COLO829 (cell line): ENCODE measurements around the gene SKIC8.

Experiments
- DNase-seq: peaks from one replicate; pipeline ENCODE4 v3.0.0; 2012; ENCODE audit warnings: low spot score

The SKIC8 gene

DNA sequence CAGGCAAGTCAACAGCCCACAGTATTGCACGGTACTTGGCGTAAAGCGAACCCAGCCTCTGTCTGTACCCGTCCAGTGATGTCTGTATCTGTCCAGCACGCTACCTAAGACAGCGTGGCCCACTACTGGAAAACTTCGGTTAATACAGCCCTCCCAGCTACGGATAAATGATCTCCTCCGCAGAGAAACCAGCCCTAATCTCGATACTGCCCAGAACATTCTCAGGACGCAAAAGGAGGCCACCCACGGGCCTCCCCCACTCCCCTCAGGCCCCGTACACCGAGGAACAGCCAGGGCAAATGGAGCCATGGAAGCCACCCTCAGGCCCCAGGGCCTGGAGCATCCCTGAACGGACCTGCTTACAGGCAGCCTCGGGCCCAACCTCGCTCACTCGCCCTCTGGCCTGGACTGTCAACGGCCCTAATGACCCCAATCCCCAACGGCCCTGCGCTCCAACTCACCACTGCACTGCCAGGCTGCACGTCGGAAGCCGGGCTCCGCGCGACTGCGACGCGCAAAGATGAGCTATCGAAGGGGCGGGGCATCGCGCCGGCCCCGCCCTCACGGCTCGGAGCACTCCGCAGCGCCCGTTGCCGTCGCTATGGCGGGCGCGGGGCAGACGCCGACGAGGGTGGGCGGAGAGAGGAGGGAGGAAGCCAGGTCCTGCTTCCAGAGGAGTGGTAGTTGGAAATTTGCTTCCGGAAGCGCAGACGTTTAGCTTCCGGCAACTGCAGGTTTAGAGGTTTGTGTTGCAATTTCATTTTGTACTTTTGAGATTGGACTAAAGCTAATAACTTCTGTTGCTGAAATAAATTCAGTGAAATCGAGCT, at the start of gene SKIC8:
TSS of gene SKIC8 (minus strand) at position 509 of the 830 bp plus-strand sequence. CDS start 3,923 bp downstream, outside the sequence.
- DNase-seq = peak; percentile 89

DNA sequence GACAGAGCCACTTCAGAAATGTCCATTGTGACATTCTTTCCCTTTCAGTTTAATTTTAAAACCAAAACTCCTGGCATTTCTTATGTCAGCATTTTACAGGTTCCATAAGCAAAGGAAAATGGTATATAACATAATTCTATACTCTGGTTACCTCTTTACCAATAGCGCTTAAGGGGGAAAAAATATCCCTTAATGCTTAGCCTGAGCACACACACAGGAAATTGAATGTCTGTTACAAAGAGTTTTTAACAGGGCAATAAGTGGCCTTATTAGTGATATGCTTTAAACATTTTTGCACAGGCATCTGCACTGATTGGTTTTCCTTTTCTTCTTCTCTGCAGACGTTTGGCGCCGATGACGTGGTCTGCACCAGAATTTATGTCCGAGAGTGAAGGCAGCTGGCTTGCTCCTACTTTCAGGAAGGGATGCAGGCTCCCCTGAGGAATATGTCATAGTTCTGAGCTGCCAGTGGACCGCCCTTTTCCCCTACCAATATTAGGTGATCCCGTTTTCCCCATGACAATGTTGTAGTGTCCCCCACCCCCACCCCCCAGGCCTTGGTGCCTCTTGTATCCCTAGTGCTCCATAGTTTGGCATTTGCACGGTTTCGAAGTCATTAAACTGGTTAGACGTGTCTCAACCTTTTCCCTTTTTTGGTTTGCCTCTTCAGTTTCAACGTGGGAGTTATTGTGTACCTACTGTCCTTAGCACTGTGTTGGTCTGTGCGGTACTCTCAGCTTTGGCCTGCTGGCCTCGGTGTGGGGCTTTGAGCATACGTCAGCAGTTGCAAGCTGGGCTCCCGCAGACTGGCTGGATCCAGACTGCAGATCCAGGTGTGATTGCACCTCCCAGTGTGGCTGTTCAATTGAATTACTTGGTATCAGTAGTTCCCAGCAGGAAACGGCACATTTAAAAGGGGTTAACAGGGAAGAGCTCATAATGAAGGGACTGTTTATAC, 48.5 kb upstream of the SKIC8 start:
- DNase-seq = no peak

DNA sequence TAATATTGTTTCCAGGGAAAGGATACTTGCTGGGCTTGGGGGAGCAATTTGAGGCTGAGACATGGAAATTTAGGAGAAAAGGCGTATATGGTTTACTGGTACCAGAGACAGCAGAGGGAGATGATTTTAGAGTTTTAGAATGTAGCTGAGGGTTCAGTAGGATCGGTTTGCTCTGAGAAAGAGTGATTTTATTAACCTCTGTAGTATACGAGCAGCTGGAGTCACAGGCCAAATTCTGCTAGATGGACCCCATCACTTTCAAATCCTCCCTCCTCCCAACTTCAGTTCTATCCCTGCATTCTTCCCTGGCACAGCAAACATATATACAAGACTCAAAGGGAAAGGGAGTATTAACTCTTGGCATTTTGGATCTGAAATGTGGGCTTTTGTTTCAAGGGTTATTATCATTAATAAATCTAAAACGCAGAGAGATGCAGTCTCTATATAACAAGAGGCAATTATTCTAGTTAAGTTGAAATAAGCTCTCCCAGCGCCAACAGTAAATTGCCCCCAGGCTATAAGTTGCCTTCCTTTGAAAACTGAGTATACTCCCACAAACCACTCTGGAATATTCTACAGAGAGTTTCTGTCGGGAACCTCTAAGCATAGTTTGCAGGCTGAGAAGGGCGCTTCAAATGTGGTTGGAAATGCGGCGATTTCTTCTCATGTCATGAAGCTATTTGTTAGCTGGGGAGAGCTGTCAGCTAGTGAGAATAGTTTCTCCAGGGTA, 46.2 kb upstream of the SKIC8 start:
- DNase-seq = peak; percentile 49

DNA sequence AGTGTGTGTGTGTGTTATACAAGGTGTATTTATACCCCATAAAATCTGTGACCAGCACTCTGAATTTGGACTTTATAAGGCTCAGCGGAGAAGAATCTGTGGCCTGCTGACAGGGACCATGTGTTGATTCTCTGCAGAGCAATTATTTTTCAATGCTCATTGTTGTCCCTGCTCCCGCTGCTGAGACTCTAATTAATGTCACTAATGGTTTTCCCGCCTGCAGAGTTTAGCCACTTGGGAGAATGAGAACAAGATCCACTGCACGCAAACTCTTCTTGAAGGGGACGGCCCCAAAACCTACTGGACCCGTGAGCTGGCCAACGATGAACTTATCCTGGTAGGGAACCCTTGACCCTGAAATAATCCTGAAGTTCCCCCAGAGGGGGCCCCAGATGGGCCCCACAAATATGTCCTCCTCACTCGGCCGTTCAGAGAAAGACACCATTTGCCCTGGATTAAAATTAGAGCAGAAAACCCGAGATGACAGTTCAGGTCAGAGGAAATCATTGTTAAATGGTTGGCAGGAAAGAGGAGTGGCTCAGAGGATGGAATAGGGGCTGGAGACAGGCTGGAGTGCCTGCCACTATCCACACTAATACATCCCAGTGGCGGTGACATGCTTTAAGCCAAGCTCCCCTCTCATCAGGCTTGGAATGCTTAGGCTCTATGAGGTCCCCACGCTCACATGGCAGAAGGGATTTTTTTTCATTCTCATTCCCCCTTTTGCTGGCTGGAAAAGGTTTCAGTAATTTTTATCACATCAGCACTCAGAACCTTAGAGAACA, 44.1 kb upstream of the SKIC8 start:
- no peak for DNase-seq

DNA sequence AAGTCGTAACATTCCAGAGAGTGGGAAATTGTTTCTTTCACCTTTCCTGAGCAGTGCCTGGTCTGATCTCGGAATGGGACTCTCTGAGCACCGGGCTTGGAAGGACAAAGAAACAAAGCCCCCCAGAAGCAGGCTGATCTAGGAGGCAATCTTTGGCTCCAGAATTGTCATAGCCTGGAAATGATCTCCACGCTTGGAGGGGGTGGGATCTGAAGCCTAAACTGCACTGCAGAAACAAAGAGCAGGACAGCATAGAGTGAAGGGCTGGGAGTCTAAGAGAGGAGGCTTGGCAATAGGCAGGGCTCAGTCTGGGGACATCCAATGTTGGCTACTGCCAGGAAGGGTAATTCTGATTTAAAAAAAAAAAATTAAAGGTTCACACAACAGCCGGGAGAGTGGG, 42.6 kb upstream of the SKIC8 start:
- no peak for DNase-seq

DNA sequence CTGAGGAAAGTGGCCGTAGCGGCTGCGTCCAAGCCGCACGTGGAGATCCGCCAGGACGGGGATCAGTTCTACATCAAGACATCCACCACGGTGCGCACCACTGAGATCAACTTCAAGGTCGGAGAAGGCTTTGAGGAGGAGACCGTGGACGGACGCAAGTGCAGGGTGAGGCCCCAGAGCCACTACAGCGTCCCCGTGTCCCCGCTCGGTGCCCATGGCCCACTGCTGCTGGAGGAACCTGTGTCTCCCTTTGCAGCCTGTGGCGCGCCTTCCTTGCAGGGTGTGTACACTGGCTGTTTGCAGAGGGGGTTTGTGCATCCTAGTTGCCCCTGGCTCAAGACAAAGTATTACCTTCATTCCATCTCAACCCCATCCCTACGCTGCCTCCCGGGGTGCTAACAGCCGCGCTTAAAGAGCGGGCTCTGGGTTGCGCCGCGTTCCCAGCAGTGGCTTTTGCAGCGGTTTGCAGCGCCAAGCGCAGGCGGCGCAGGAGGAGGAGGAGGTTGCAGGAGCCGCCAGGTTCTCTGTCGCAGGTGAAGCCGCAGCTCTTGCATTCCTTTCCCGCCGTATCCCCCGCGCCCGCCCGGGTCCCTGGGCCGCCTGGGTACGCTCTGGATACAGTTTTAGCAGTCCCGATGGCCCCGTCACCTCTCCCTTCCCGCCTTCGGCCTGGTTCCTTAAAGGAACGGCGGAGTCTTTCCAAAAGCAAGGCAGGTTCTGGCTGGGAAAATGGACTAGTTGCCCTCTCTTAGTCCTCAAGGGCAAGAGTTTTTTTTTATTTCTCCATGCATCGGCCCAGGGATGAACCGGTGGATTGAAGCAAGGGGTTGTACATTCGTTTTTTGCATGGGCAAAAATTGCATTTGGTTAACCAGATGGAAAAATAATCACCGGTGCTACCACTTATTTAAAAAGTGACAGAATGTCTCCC, 41.9 kb upstream of the SKIC8 start:
- DNase-seq = no peak

DNA sequence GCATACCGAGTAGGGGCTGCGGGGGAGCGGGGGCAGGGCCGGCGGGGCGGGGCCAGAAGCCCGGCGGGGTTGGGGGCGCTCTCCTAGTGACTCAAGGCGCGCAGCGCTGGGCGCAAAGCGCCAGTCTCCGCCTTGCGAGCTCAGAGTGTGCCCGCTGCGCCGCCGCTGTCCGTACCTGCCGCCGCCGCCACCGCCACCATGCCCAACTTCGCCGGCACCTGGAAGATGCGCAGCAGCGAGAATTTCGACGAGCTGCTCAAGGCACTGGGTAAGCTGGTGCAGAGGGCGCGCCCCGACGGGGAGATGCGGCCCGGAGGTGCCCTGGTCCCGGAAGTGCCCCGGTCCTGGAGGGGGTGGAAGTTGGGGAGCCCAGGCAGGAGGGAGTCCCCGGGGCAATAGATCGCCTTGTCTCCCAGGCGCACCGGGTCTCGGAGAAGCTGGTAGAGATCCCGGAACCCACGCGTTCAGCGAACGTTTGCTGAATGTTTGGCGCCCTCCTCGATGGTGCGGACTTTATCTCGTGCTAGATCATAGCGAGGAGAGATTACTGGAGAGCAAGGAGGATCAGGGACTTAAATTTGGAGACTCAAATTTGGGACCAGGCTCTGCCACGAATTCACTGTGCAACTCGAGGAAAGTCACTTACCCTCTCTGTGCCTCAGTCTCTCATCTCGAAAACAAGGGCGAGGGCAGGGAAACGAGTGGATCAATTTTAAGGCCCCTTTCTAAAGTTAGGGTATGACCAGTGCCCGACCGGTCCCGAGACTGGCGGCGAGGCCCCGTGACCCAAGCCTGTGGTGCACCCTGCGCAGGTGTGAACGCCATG, 41.0 kb upstream of the SKIC8 start, which contains the start of gene CRABP1:
TSS of gene CRABP1 (plus strand) at position 123 of the 826 bp plus-strand sequence. CDS start at position 199, 76 bp downstream.
- no peak for DNase-seq

DNA sequence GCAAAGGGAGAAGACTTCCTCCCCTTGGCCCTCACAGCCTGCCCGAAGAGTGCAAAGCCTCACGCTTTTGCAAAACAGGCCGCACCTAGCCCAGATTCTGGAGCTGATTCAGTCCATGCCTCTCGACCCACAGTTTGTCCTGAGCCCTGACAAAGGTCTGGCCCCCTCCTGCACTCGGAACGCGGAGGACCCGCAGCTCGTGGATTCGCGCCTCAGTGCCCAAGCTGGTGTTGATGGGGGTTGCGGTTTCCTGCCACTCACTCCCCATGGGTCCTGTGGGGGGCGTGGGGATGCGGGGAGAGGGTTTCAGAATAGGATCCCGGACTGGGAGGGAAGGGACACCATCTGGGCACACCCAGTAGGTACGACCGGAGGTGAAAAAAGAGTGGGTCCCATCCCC, 40.1 kb upstream of the SKIC8 start:
- DNase-seq = no peak

DNA sequence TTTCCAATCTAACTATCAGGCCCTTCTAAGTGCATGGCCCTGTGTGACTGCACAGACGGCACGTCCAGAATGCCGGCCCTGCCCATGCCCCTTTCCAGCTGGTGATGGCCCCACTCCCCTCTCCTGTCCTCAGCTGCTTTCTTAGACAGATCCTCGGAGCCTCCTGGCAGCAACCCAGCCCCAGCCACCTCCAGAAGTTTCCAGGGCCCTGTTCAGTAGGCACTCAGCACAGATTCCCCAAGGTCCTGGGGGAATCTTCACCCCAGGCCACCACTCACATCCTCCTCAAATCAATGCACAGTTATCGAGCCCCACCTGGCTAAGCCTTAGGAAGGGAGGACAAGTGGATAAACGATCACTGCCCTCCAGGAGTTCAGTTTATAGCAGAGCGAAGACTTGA, 39.4 kb upstream of the SKIC8 start:
- no peak for DNase-seq

DNA sequence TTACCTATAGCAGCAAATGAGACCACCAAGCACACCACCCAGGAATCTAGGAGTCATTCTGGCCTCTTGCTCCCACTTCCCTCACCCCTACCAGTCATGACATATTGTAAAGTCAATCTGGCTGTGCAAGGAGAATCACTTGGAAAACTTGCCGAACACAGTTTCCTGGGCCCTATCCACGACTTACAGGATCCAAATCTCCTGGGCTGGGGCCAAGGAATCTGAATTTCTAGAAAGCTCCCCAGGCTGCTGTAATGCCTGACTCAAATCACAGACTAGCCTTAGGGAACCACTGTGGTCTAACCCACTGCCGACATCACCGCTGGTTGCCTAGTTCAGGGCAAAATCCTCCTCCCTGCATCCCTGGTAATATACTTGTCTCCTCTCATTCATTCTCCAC, 36.6 kb upstream of the SKIC8 start:
- no peak for DNase-seq

DNA sequence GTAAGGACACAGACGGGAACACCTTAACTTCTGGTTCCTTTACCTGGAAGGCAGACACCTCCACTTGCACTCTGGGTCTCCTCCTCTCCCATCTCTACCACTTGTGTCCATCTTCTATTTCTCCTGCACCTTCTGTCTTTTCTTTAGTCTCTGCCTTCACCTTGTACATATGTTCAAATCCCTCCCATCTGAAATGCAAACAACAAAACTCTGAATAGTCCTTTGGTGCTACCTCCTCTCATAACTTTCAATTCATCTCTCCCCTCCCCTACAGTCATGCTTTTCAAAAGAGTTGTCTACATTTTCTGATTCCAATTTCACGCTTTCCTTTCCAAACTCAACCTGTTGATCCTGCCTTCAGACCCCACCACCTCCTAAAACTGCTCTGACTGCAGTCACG, 35.4 kb upstream of the SKIC8 start:
- no peak for DNase-seq

DNA sequence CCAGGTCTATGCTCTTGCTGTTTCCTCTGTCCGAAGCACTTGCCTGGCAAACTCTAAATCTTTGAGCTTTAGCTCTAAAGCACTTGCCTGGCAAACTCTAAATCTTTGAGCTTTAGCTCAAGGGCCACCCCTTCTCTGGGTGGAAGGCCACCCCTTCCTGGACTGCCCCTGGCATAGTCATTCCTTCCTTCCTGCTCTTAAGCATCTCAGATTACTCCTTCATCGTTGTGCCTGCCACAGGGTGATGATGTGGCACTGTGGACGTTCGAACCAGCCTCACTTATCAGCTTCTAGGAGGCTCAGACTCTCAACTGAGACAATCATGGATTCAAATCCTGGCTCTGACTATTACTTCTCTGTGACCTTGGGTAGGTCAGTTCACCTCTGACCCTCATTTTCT, 30.2 kb upstream of the SKIC8 start:
- no peak for DNase-seq

DNA sequence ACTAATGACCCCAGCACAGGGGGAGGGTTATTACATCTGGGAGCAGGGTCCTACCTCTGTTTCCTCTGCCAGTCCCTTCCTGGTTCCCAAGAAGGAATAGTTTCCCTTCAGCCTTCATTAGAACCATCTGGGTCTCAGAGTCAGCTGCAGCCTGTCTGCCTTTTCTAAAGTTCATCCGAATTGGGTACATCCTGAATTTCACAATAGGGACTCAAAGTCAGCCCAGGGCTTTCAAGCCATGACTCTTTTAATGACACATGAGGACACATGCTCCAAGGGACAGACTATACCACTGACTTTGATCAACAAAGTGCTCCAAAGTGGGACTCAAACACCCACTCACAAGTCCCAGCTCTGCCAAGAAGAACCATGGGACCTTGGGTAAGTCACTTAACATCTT, 28.1 kb upstream of the SKIC8 start:
- no peak for DNase-seq

DNA sequence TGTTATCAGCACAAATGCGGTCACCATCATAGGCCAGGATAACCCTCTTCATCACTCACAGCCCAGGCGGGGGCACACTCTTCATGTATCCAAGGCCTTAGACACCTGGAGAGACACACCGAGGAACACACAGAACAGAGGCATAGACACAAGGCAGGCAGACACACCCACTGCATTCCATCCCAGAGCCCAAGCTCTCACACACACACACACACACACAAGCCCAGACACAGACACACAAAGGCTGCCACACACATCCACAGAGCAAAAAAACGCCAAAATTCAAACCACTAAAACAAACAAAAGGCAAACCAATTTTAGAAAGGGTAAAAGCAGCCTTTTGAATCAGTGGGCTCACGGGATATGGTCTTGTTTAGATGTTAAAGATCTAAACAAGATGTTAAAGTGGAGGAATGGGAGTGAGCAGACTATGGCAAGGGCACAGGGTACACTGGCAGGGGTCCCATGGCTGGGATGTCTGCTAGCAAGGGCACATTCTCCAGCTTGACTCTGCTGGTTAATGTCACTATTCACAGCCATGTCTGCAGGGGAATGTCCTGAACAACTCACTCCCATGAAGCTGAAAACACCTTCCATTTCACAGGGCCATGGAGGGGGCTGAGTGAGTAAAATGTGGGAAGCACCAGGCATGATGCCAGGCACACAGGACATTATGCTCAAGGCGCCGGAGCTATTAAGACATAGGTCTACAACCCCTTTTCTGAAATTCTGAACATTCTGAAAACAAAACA, 25.9 kb upstream of the SKIC8 start:
- DNase-seq = no peak

DNA sequence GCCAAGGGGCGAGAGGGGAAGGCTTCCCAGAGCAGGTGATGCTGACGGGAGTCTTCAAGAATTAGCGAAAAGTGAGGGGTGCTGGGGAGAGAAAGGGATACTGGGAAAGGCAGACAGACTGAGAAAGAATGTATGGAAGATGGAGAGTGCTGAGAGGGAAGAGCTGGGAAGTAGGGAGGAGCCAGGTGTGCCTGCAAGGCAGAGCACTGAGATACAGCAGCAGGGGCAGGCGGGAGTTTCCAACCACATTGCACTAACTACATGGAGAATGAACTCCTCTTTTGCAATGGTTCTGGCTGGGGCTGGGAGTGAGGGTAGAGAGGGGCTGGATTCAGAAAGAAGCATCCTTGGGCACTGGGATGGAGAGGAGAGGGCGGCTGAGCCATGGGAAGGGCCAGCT, 24.7 kb upstream of the SKIC8 start:
- DNase-seq = no peak

DNA sequence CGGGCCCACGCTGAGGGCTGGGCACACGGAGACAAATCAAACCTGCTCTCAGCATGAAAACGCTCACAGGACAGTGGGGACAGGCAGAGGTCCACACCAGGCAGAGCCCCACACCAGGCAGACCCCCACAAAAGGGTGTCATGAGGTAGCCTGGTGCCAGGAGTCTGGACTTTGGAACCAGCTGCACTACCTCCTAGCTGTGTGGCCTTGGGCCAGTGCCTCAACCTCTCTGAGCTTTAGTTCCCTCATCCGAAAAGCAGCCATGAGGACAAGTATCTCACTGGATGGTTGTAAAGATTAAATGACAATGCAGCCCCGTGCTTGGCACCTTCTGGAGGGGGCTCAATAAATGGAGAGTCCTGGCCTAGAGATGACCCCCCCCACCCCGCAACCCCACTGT, 24.3 kb upstream of the SKIC8 start:
- DNase-seq = no peak

DNA sequence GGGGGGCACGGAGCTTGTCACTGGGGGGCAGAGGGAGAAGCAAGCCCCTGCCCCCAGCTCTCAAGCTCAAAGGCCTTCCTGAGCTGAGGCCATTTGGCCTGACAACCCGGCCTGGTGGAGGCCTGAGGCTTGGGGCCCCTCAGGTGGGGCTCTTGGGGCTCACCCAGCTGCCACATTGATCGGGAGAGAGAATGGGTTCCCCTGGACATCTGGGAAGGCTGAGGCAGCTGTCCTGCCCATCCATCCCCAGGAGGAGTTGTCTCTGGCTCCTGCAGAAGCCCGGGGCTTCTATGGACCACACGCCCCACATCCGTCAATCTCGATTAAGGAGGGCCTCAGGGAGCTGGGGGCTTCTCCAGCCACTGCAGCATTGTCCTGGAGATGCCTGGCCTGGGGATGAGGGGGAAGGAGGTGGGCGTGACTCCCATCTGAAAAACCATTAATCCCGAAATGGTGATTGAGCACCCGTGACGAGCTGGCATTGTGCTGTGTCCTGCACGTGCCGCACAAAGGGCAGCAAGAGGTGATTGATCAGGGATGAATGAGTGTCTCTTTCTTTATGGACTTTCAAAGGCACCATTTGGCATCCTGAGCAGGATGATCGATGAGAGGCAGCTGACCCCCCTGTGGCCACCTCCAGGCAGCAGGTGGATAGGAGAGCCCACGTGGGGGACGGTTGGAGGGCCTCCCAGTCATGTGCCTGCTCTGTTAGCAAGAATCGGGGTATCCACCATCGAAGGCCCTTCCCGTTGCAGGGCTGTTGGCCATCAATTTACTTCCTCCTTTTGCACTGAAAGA, 23.5 kb upstream of the SKIC8 start:
- no peak for DNase-seq

DNA sequence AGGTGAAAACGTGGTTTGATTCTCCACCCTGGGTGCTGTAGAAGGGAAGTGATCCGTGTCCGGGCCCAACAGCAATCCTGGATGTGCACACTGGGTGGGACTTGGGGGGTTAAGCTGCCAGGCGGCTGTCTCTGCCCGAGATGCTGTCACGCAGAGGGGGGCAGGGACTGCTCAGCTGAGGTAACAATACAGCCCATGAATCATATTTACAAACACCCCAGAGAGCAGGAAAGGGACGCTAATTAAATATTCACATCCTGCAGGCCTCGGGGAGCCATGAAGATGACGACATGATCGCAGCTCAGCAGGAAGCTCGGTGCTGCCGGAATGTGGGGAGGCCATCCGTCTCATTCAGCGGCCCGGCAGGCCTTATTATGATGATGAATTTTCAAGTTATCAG, 22.8 kb upstream of the SKIC8 start:
- DNase-seq = no peak
